ENCODE results near the gene TRAF4.
A peak's percentile ranks its signal among the peaks of the same experiment; 100 is the strongest.

TRAF4 gene, protein sequence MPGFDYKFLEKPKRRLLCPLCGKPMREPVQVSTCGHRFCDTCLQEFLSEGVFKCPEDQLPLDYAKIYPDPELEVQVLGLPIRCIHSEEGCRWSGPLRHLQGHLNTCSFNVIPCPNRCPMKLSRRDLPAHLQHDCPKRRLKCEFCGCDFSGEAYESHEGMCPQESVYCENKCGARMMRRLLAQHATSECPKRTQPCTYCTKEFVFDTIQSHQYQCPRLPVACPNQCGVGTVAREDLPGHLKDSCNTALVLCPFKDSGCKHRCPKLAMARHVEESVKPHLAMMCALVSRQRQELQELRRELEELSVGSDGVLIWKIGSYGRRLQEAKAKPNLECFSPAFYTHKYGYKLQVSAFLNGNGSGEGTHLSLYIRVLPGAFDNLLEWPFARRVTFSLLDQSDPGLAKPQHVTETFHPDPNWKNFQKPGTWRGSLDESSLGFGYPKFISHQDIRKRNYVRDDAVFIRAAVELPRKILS

DNA sequence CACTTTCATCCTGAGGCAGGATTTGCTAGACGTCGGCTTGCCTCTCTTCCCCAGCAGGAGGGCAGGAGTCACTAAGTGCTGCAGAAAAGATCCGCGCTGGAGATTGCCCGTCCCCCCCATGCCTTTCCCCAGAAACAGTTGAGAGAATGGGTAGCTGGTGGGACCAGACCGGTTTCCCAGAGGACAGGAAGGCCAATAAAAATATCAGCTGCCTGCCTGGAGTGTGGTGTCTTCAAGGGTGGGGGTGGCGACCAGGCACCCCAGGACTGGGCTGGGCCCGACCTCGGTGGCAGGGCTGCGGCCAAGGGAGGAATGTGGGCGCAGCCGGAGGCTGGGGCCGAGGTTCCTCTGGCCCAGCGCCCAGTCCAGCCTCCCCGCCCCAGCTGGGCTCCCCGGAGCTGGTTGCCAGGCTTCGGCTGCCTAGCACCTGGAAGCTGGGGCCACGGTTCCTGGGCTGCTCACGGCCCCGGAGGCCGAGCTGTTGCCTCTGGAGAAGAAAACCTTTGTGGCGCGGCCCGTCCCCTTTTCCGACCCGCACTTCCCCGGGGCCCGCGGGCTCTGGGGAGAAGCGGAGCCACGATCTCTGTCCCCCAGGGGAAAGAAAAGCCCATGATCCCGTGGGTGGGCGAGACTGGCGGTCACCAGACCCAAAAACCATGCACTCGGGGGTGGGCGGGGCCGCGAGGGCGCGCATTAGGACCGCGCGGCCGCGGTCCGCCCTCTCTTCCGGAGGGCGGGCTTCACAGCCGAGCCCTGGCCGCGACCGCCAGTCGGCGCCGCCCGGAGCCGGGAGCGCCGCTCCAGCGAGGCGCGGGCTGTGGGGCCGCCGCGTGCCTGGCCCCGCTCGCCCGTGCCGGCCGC lies at the start of gene TRAF4:
TRAF4 (plus strand) TSS at position 769 of the 861 bp plus-strand sequence. CDS start 102 bp downstream, outside the sequence.
- DNase-seq (ENCODE audit: low read depth in 2 of 2): peak; percentile 44 to 54

DNA sequence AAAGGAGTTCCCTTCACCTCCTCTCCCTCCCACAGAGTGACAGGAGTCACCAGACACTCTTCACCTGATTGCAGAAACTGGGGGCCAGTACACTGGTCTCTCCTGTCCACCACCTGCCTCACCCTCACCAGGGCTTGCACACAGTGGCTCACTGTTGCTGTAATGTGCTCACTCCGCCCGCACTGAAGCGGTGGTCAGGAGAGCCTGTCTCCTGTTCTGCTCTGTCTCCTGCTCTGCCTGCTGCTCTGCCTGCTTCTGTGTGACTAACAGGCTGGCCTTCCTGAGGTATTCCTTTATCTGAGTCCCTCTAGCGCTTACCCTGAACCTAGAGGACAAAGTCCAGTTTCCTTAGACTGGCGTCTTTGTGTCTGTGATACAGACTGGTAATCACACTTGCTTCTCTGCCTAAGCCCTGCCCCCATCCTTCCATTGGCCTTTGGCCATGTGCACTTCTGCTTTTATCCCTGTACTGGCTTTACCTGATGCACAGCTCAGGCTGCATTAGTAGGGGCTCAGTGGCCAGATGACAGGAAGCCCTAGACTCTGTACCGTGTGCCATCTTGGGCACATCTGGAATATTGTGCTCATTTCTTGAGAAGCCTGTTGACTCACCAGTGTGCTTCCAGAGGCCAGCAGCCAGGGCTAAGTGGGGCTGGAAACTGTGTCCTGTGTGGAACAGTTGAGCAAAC lies 45.4 kb upstream of the TRAF4 start:
- DNase-seq (ENCODE audit: low read depth in 2 of 2): no peak

DNA sequence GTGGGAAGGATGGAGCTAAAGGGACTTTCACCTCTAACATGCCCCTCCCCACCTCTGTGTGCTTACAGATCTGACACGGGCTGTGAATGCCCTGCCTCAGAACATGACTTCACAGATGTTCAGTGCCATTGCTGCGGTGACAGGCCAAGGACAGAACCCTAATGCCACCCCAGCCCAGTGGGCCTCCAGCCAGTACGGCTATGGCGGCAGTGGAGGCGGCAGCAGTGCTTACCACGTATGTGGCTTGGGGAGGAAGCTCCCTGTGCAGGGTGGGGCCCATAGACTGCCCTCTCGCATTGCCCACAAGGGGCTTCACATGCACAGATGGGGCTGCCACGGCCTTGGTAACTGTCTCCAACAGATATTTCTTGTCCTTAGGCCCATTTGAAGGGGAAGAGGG lies 43.5 kb upstream of the TRAF4 start:
- DNase-seq (ENCODE audit: low read depth in 2 of 2): no peak

DNA sequence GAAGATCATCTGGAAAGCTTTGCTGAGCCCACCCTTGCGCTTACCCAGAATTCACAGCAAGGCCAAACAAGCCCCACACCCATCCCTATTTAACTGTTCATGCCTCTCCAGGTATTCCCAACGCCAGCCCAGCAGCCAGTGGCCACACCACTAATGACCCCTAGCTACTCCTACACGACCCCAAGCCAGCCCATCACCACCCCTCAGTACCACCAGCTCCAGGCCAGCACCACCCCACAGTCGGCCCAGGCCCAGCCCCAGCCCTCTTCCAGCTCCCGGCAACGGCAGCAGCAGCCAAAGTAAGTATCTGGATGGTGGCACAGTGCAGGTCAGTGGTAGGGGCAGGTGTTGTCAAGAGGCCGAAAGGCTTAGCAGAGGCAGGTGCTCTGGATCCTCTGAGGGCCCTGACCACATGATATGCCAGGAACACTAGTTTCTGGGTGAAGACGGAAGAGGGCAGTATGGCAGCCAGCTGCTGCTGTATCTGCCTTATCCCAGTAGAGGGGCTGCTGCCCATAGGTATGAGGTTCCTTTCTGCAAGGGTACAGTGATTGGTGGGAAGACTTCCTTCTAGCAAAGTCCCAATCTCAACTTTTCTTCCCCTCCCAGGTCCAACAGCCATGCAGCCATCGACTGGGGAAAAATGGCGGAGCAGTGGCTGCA lies 42.9 kb upstream of the TRAF4 start:
- no peak for DNase-seq (ENCODE audit: low read depth in 2 of 2)

DNA sequence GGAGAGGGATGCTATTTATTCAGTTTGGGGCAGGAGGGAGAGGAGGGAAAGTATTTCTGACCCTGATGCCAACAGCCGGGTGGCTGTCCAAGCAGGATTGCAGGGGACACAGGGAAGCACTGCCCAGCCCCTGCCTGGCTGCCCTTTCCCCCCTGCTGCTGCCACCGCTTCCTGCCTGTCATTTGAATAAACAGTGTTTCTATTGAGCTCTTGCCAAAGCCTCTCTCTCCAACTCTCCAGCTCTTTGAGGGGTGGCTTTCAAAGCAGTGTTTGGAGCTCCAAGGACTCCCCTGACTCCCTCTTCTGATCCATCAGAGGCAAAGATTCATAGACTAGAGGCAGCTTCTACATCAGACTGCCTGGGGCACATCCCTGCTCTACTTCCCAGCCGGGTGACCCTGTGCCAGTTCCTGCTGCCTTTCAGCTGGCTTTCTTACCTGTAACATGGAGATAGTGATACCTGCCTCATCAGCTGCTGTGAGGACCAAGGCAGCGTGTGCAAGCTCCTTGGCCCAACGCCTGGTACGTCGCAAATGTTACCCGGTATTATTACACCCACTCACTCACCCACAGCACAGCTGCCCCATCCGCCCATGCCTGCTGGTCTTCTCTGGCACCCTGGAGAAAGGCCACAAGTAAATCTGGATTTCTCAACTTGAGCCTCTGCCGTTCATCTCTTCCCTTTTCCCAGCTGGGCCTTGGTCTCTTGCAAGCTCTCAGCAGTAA lies 41.6 kb upstream of the TRAF4 start:
- no peak for DNase-seq (ENCODE audit: low read depth in 2 of 2)

DNA sequence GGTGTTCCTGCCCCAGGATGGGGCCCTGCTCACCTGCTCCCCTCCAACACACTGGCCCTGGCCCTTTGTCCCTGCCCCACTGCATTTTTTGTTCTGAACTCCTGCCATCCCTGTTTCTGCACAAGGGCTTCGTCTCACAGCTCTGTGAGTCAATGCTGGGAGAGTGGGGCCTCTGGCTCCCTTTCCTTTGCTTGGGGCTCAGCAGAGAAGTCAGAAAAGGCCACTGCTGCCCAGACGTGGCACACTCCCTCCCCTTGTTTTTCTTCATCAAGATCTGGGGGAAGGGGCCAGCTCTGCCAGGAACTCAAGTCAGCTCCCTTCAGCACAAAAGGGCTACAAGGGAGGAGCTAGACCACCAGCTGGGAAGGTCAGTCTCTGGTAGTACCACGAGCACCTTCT lies 41.1 kb upstream of the TRAF4 start:
- no peak for DNase-seq (ENCODE audit: low read depth in 2 of 2)

DNA sequence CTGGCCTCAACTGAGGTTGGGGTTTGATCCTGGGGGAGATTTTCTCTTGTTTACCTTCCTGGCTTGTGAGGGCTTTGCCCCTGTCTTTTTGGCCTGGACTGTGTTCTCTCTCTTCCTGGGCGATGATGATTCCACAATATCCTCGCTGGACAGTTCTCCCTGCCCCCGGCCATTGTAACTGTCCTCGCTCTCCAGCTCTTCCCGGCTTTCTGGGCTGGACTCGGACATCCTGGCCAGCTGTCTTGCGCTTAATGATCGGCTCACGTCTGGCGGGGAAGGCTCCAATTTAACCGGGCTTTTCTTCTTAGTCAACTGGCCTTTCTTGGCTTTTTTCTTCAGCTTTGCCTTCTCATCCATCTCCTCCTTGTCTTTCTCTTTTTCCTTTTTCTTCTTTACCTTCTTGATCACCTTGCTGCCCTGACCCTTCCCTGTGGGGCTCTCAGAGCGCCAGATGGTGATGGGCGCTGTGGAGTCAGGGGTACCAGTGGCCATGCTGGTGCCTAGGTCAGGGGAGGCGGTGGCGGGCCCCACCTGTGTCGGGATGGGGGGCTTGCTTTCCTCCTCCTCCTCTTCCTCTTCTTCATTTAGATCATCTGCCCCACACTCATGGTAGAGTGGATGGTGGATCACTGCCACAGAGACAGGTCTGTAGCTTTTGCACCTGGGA lies 40.1 kb upstream of the TRAF4 start:
- no peak for DNase-seq (ENCODE audit: low read depth in 2 of 2)

DNA sequence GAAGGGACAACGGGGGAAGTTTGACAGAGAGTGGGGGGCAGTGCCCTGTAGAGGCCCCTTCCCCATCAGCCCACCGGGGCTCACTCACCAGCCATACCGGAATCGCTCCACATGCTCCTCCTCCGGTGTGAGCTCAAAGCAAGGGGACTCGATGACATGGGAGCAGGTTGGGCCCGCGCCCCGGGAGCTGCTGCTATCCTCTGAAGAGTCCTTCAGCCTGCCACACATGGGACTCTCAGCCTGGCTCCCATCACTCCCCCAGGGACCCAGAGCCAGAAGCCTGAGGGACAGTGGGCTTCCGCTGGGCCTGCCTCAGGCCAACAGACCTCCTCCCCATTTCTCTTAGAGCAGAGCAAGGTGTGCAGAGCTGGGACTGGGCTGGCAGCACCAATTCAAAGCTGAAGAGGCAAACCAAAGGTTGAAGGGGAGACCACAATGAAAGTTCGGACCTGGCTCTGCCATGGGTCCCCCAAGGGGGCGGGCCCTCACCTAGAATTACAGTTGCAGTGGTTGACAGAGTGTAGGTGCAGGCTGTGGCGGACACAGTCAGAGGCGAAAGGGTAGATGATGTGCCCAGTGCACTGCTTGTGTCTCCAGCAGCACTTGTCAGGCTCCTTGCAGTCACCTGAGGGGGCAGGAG lies 39.5 kb upstream of the TRAF4 start:
- no peak for DNase-seq (ENCODE audit: low read depth in 2 of 2)

DNA sequence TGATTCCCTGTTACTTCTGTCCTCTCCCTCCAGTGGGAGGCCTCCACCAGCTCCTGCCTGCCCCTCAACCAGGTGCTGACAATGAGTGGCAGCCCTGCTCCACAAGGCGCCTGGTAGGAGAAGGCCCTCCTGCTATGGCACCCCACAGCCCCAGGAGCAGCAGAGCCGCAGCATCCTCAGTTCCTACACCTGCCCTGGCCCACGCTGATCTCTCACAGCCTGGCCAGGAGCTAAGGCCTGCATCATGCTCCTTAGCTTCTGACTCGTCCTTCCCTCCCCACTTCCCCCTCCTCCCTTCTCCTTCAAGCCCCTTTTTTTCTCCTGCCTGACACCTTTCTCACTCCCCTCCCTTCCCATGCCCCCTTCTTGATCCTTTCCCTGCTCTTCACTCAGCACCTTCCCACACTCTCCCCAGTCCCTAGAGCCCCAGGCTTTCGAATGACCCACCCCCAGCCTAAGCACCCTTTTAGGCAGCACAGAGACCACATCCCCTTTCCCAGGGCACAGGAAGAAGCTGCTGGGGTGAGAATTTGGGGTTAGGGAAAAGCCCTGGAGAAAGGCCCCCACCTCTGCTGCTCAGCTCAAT lies 38.6 kb upstream of the TRAF4 start:
- no peak for DNase-seq (ENCODE audit: low read depth in 2 of 2)

DNA sequence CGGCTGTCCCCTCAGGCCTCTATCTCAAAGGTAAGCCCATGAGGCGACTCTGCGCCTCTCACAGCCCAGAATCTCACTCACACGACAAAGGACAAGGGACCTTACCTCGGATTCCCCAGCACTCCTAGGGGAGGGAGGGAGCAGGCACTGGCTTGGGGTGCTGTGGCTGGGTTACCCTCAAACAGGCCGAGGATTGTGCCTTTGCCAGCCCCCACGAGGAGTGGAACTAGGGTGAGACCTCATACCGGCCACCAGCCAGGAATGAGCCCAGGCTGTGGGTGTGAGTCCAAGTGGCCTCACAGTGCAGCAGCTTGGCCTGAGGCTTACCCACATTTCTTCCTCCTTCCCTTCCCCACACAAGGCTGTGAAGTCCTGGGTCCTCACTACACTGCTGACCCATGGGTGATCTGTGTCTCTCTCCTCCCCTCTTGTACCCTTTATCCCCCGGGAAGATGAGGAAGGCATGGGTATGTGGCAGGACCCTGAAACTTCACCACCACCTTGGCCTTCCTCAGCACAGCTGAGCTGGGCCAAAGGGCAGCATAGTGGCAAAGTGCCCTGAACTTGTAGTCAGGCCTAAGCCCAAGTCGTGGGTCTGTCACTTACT lies 38.0 kb upstream of the TRAF4 start:
- DNase-seq (ENCODE audit: low read depth in 2 of 2): no peak

DNA sequence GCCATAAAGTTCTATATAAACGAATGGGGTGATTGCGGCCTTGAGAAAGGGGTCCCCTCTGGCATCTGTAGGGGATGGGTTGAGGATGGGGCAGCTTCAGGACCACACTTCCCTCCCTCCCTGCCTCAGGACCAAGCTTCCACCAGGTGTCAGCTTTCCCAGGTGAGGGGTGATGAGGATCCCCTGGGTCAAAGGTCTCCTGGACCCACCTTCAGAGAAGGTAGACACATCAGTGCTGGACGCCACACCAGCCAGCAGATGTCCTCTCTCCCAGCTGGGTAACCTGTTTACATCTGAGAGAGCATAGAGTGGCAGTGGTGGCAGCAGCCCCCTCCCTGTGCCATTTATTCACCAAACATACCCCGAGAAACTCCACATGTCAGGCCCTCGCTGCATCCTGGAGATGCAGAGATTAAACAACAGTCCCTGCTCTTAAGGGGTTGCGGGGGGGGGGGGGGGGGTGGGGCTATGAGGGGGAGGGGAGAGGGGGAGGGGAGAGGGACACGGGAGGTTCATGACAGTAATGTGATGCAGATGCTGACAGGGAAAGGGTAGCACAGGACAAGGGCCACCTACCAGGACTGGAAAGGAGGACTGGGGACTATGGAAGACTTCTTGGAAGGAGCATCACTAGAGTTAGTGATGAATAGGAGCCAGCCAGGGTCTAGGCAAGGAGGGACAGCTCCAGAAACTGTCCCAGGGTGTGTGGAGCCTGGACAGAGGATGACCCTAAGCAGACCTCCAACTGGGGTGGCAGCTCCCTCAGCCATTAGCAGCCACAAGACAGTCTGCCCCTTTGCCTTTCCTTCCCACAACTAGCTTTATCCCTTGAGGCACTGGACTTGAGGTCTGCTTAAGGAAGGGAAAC lies 37.1 kb upstream of the TRAF4 start:
- no peak for DNase-seq (ENCODE audit: low read depth in 2 of 2)

DNA sequence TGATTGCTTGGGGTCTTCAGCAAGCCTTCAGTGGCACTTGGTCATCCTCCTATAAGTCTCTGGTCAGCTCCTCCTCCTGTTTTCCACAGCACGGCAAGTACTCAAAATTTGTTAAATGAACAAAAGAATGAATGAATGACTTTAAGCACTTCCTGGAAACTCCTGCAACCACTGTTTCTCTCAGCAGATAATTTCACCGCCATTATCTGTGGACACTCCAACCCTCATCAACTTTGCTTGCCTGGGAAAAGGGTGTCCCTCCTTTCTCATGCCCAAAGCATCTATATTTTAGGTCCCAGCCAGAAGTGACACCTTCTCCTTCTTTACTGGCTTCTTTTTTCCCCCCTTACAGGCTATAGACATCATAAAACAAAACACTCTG lies 36.5 kb upstream of the TRAF4 start:
- DNase-seq (ENCODE audit: low read depth in 2 of 2): no peak

DNA sequence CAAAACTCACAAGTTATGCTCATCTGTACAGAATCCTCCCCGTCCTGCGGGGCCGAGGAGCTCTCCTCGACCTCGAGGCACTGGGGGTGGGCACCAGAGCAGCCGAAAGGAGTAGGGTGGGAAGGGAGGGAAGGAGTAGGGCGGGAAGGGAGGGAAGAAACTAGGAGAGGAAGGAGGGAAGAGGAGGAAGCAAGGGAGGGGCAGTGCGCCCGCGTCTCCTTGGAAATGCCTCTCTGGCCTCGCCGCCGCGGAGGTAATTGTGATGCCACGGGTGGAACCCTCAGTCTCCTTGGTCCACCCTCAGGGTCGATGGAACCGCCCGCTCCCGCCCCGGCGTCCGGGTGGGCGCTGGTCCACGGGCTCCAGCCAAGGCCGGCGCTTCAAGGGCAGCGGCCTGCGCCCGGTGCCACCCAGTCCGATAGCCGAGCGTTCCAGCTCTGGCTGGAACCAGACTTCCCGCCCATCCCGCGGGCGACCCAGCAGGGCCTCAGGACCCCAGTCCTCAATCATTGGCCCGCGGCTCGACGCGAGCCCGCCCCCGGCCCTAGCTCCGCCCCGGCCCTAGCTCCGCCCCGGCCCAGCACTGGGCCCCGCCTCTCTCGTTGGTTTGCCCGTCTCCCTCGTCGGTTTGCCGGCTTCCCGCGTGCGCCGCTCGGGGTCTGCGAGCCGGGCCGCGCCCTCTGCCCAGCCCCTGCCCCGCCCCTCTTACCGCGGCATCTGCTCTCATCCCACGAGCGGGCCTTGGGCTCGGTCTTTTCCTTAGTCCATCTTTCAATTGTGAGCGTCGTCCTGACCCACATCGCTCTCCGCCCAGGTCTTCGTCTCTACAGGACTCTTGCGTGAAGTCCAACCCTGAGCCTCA lies 32.7 kb upstream of the TRAF4 start:
- DNase-seq (ENCODE audit: low read depth in 2 of 2): peak; percentile 71 to 81

DNA sequence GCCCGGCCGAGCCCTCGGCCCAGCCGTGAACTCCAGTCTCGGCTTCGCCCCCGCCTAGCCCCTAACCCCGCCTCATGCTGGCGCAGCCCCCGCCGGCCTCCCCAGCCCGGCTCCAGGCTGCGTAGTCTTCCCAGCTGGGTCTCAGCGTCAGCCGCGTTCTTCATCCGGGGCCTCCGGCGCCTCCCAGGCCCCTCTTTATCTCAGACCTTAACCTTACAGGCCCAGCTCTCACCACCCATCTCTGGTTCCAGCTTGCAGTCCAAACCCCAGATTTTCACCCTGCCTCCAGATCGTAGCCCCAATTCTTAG lies 32.1 kb upstream of the TRAF4 start, which contains the start of gene PROCA1:
PROCA1 (minus strand) TSS at position 166 of the 309 bp plus-strand sequence. CDS start 228 bp downstream, outside the sequence.
- DNase-seq (ENCODE audit: low read depth in 2 of 2): no peak

DNA sequence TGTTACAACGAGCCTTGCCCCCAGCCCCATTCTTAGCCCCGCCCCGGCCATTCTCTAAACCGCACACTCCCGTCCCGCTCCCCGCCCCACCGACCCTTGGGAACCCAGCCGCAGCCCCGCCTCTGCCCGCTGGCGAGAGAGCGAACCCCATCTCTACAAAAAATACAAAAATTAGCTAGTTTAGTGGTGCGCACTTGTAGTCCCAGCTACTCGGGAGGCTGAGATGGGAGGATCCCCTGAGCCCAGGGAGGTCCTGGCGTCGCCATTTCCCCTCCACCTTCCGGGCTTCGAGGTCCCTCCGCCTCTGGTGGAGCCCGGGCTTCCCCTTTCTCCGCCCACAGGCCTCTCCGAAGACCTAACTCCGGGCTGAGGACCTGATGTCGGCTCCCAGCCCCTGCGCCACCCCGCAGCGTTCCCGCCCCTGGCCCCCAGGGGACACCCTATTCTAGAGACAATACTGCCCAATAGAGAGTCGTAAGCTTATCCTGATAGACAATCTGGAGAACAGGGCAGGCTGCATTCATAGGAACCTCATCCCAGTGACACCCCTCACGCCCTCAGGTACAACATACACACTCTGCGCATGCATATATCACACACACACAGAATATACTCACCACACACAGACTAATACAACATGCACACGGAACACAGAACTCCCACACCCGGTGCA lies 31.6 kb upstream of the TRAF4 start:
- peak in 1 of 2 donors; percentile 35 for DNase-seq (ENCODE audit: low read depth in 2 of 2)

DNA sequence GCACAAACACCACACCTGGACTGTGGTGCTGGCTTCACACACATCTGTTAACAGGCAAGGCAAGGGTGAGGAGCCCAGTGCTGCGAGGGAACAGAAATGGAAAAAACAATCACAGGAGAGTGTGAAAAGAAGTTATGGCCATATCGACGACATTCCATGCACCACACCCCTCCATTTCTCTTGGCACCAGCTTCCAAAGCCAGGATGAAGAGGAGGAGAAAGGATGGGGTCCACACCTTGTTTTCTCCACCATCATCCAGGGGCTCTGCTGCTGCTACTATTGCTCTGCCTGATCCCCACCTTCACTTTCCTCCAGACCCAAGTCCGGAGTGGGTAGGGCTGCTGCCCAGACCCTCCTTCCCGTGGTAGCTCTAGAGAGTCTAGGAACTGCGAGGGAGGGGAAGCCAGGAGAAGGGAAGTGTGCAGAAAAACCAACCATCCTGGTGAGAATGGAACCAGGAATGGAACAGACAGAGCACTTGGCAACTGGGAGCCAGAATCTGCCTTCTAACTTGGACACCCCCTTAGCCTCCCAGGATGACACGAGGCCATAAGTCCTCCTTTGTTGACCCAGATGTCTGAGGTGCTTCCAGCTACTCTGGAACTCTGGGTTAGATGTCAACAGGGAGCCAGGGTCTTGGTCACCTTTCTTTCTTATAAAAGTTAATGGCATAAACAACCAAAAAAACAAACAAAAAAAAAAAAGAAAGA lies 31.0 kb upstream of the TRAF4 start:
- DNase-seq (ENCODE audit: low read depth in 2 of 2): no peak
